Islet of Langerhans (tissue), 1 donor: ENCODE results near the gene EVL.
"Not testable (repeated sequence)": the region's sequence is repeated elsewhere in the genome, so short reads cannot be mapped to it uniquely, and the experiment has no call there.

ENCODE experiments used
- FAIRE-seq: peaks from one replicate; lab custom pipeline; 2011; peaks lifted over from hg19 to GRCh38; lab: Jason Lieb, UNC

EVL gene, protein sequence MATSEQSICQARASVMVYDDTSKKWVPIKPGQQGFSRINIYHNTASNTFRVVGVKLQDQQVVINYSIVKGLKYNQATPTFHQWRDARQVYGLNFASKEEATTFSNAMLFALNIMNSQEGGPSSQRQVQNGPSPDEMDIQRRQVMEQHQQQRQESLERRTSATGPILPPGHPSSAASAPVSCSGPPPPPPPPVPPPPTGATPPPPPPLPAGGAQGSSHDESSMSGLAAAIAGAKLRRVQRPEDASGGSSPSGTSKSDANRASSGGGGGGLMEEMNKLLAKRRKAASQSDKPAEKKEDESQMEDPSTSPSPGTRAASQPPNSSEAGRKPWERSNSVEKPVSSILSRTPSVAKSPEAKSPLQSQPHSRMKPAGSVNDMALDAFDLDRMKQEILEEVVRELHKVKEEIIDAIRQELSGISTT

DNA sequence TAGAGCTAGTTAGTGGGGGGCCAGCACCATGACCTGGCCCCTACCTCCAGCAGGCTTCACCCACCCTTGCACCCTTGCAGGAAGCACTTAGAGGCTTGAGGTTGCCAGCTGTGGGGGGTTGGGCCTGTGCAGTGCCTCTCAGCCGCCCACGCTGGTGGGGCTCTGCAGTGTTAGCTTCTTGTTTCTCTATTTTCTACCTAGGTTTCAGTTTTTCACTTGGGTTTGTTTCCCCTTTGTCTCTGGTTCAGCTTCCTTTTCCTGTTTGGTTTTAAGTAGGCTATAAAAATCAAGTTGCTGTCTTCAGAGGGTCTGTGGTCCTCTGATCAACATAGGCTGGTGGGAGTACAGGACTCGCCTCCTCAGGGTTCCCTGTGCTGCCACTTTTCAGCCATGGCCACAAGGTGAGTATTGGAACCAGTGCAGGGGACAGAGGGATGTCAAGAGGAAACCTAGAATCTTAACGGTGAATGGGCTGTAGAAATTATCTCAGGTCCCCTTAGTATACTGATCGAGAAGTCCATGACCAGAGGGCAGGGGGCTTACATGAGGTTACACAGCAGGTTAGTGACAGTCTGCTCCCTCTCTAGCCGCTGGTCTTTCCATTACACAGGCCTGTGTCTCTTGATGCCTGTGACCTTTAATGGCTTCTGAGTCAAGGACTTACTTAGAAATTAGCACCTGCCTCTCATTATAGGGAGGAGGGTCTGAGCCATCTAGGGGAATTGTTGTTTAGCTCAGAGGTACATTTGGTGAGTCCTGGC, at the start of gene EVL:
EVL (plus strand) TSS at position 312 of the 761 bp plus-strand sequence; CDS start at position 391, 79 bp downstream.
- no peak for FAIRE-seq

DNA sequence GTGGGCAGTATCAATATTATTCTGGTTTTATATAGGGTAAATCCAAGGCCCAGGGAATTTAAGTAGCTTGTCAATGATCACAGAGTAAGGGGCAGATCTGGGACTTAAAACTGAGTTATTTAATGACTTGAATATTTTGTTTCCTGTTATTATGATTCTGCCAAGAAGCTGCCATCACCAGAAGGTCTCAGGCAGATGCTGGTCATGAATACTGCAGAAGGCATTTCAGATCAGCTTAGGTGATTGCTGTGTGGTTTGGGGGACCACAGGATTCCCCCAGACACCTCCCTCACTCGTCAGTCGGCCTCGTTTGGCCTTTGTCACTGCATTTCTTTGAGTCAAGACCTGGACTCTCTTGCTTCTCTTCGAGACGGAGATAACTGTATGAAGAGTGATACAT, 47.7 kb upstream of the EVL start:
- no peak for FAIRE-seq

DNA sequence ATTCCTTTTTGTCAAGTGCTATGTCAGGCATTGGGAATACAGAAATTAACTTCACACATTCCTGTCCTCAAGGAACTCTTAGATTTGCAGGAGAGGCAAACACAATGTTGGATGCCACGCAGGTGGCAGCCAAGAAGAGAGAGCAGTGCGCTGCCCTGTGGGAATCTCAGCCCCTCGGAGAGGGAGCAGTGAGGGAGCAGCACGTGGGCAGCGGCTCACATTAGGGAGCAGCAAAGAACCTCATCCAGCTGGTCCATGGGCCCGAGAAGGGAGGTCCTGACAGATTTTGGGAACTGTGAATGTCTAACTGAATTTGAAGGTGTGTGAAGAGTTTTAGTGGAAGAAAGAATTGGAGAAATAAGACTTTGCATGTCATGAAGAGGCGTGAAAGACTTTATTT, 47.2 kb upstream of the EVL start:
- FAIRE-seq, result no peak

GRCh38 chr14:100018482-100018881, 46.7 kb upstream of the EVL start:
- FAIRE-seq, result no peak

DNA sequence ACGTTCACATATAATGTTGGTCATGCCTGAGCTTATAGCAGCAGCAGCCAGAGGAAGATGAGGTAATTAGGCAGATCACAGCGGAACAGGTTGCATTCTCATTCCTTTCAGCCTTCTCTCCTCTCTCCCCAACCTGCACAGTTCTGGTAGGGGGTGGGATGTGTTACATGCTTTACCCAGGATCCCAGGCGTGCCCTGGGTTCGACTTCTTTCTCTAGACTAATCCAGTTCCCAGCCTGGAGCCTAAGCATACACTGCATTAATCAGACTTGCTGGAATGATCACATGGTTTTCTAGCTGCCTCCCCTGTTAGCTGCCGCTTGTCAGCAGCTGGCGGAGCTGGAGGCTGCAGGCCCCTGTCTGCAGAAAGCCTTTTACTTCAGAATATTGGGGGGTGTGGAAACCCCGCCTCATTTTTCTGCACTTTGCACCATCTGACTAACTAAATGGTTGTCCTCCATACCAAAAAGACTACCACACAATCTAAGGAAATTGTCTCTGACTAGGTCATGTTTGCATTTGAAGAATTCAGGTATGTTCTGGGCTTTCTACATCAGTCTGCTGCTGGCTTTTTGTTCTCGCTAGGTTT, 46.0 kb upstream of the EVL start:
- FAIRE-seq, result no peak

GRCh38 chr14:100020629-100021028, 44.6 kb upstream of the EVL start:
- no peak for FAIRE-seq

GRCh38 chr14:100022772-100023451, 42.3 kb upstream of the EVL start:
- no peak for FAIRE-seq

DNA sequence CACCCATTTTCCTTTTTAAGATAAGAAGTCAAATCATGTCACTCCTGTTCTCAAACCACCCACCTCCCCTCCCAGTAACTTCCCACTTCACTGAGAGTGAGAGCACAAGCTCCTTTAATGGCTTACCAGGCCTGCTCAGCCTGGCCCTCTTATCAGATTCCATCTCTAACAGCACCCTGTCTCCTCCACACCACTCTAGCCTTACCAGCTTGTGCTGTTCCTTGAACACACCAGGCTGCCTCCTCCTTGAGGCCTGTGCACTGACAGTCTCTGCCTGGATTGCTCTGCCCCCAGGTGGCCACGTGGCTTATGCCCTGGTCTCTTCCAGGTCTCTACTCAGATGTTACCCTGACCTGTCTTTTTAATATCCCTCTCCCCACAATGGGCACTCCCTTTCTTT, 40.1 kb upstream of the EVL start:
- FAIRE-seq, result no peak

- no peak for FAIRE-seq
Observed at GRCh38 chr14:100027771-100028490, 37.3 kb upstream of the EVL start.

- no peak for FAIRE-seq
Observed at GRCh38 chr14:100028990-100029677, 36.1 kb upstream of the EVL start.

- FAIRE-seq, result not testable (repeated sequence)
Observed at GRCh38 chr14:100030006-100030405, 35.2 kb upstream of the EVL start.

GRCh38 chr14:100030452-100031153, 34.6 kb upstream of the EVL start:
- FAIRE-seq, result no peak

- no peak for FAIRE-seq
Observed at GRCh38 chr14:100031506-100032281, 33.5 kb upstream of the EVL start.

GRCh38 chr14:100032738-100033137, 32.5 kb upstream of the EVL start:
- FAIRE-seq, result no peak

GRCh38 chr14:100033347-100034075, 31.7 kb upstream of the EVL start:
- FAIRE-seq, result no peak

- no peak for FAIRE-seq
Observed at GRCh38 chr14:100034468-100034867, 30.8 kb upstream of the EVL start.

DNA sequence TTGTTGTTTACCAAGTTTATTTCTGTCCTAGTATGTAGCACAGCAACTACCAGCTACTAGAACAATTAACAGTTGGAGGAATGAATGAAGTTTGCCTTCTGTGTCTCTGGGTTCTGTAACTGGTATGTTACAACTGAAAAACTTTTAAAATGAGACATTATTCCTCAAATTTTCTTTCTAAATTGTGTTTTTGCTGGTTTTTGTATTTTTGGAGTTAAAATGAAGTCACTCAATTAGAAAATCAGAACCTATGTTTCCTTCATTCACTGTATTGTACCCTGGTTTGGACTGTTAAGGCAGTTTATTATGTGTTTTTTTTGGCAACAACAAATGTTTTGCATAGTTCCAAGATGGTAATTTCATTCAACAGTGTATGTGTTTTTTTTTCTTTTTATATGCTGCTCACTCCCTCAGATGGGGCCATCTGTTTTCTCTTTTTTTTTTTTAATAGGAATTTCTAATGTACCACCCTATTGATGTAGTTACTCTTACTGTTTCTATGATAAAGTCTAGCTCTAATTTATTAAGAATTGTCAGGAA, 30.2 kb upstream of the EVL start:
- no peak for FAIRE-seq

GRCh38 chr14:100035700-100036099, 29.5 kb upstream of the EVL start:
- no peak for FAIRE-seq

DNA sequence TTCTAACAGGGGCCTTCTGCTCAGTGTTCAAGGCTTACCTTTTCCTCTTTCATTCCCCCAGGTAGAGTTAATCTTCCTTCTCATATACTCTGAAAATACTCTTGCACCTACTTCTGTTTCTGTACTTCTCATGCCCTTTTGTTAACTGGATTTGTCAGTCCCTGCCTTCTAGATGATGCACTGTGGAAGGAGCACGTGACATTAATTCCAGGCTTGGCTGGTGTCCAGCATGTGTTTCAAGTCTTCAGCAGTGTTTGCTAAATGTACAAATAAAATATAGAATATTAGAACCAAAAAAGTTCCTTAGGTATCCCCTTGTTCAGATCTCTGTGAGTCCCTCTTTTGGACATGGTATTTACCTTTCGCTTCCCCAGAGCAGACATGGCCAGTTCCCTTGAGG, 27.9 kb upstream of the EVL start:
- FAIRE-seq, result no peak
